Fibroblast of mammary gland (primary cell): ENCODE results near the gene E2F2.

Source experiments
- DNase-seq: peaks from one replicate; pipeline ENCODE4 v3.0.0-alpha.2; 2010; ENCODE audit warnings: low read depth
- H3K4me3 ChIP-seq: 2 replicates; pipeline ENCODE4 v1.5.1; 2011; ENCODE audit warnings: low read depth, mild to moderate bottlenecking, low read length, moderate library complexity; ENCODE audit not compliant: control insufficient read depth
- CTCF ChIP-seq: conservative IDR thresholded peaks from 2 replicates; pipeline ENCODE4 v1.5.1; 2011; ENCODE audit warnings: low read depth, low read length, inconsistent platforms; ENCODE audit not compliant: control insufficient read depth, insufficient read depth

E2F2 gene

GRCh38 chr1:23466423-23466989, 64.5 kb downstream of the E2F2 start:
- DNase-seq, result no peak
- H3K4me3 ChIP-seq, result no peak overlapping the region
- TF ChIP-seq CTCF, result no peak

- no peak overlapping the region for H3K4me3 ChIP-seq
- no peak for TF ChIP-seq CTCF
- DNase-seq, result no peak
Observed at GRCh38 chr1:23463286-23463685, 67.7 kb downstream of the E2F2 start.

- no peak overlapping the region for H3K4me3 ChIP-seq
- TF ChIP-seq CTCF, result no peak
Observed at GRCh38 chr1:23462766-23463165, 68.3 kb downstream of the E2F2 start.

GRCh38 chr1:23461050-23461449, 70.0 kb downstream of the E2F2 start:
- no peak for DNase-seq
- no peak for TF ChIP-seq CTCF
- no peak overlapping the region for H3K4me3 ChIP-seq

More at GRCh38 chr1:23462766-23463165, 68.3 kb downstream of the E2F2 start:
- DNase-seq, result no peak

- H3K4me3 ChIP-seq, result no peak overlapping the region
- DNase-seq, result no peak
- no peak for TF ChIP-seq CTCF
Observed at GRCh38 chr1:23460519-23460918, 70.5 kb downstream of the E2F2 start.

- no peak overlapping the region for H3K4me3 ChIP-seq
- no peak for DNase-seq
- TF ChIP-seq CTCF, result no peak
Observed at GRCh38 chr1:23459338-23459757, 71.7 kb downstream of the E2F2 start.
